Fibroblast of lung (primary cell): ENCODE results near the gene RSRP1.

Experiments
- CTCF ChIP-seq, 2 donors: IDR thresholded peaks in 1 of 2; conservative IDR thresholded peaks in 1 of 2; 1 replicate in 1 of 2; 2 replicates in 1 of 2; pipeline ENCODE4 v1.5.1; 2011 to 2012; ENCODE audit warnings: low read length in 2 of 2, control low read depth in 1 of 2, inconsistent platforms in 1 of 2, low read depth in 1 of 2, mild to moderate bottlenecking in 1 of 2
- EZH2 ChIP-seq: IDR thresholded peaks from 2 replicates; pipeline ENCODE4 v1.5.1; 2012; ENCODE audit warnings: low read length, control low read depth, mild to moderate bottlenecking; ENCODE audit errors: missing control alignments

- no peak for TF ChIP-seq CTCF (conservative IDR thresholded peaks at IDR 0.05 in 1 of 2, IDR thresholded peaks at IDR 0.05 in 1 of 2; ENCODE audit: low read depth in 1 of 2, low read length in 2 of 2)
- no peak for TF ChIP-seq EZH2
Observed at GRCh38 chr1:25198663-25199252, 48.5 kb downstream of the RSRP1 start.
